Measurements from ENCODE around the gene AQP11.
"Not testable (repeated sequence)": the region's sequence is repeated elsewhere in the genome, so short reads cannot be mapped to it uniquely, and the experiment has no call there.

The AQP11 gene

GRCh38 chr11:77589521-77590193 is at the start of gene AQP11:
Gene AQP11, plus strand, starts transcription at chr11:77589953. Its CDS starts 40 bp downstream, at chr11:77589993.
- TF ChIP-seq MYC (IDR thresholded peaks at IDR 0.05; ENCODE audit: low read depth, low read length) (no peak), MAX (IDR thresholded peaks at IDR 0.05; ENCODE audit: low read depth, low read length) (no peak), CTCF (IDR thresholded peaks at IDR 0.05; ENCODE audit: low read depth, low read length) (no peak), POLR2A (IDR thresholded peaks at IDR 0.05; ENCODE audit: extremely low read depth, insufficient read length) (no peak)
- peak within 1 kb of the TSS; percentile 56 for H3K4me3 ChIP-seq (ENCODE audit: low read depth, low read length)
- peak; percentile 84 for DNase-seq (ENCODE audit: low read depth)

- DNase-seq (ENCODE audit: low read depth) = no peak
- TF ChIP-seq CTCF (IDR thresholded peaks at IDR 0.05; ENCODE audit: low read depth, low read length) = no peak
- TF ChIP-seq POLR2A (IDR thresholded peaks at IDR 0.05; ENCODE audit: extremely low read depth, insufficient read length) = no peak
- TF ChIP-seq MYC (IDR thresholded peaks at IDR 0.05; ENCODE audit: low read depth, low read length) = no peak
- no peak for TF ChIP-seq MAX (IDR thresholded peaks at IDR 0.05; ENCODE audit: low read depth, low read length)
- no peak overlapping the region for H3K4me3 ChIP-seq (ENCODE audit: low read depth, low read length)
Observed at GRCh38 chr11:77542296-77542695, 47.5 kb upstream of the AQP11 start.

- DNase-seq (ENCODE audit: low read depth) = no peak
- TF ChIP-seq CTCF (IDR thresholded peaks at IDR 0.05; ENCODE audit: low read depth, low read length) (no peak), MYC (IDR thresholded peaks at IDR 0.05; ENCODE audit: low read depth, low read length) (no peak), MAX (IDR thresholded peaks at IDR 0.05; ENCODE audit: low read depth, low read length) (no peak), POLR2A (IDR thresholded peaks at IDR 0.05; ENCODE audit: extremely low read depth, insufficient read length) (no peak)
- no peak overlapping the region for H3K4me3 ChIP-seq (ENCODE audit: low read depth, low read length)
Observed at GRCh38 chr11:77547047-77547836, 42.5 kb upstream of the AQP11 start.

- TF ChIP-seq MYC (IDR thresholded peaks at IDR 0.05; ENCODE audit: low read depth, low read length) (no peak), CTCF (IDR thresholded peaks at IDR 0.05; ENCODE audit: low read depth, low read length) (peak; percentile 38)
- H3K4me3 ChIP-seq (ENCODE audit: low read depth, low read length) = no peak overlapping the region
- peak; percentile 77 for DNase-seq (ENCODE audit: low read depth)
Observed at GRCh38 chr11:77547863-77548551, 41.7 kb upstream of the AQP11 start.

- DNase-seq (ENCODE audit: low read depth) = no peak
- TF ChIP-seq MAX (IDR thresholded peaks at IDR 0.05; ENCODE audit: low read depth, low read length) (no peak), MYC (IDR thresholded peaks at IDR 0.05; ENCODE audit: low read depth, low read length) (no peak), POLR2A (IDR thresholded peaks at IDR 0.05; ENCODE audit: extremely low read depth, insufficient read length) (no peak), CTCF (IDR thresholded peaks at IDR 0.05; ENCODE audit: low read depth, low read length) (no peak)
- H3K4me3 ChIP-seq (ENCODE audit: low read depth, low read length) = no peak overlapping the region
Observed at GRCh38 chr11:77548552-77549445, 41.0 kb upstream of the AQP11 start.

- DNase-seq (ENCODE audit: low read depth); H3K4me3 ChIP-seq (ENCODE audit: low read depth, low read length): not testable (repeated sequence)
Observed at GRCh38 chr11:77551426-77551825, 38.3 kb upstream of the AQP11 start.
